Prostate gland (tissue), 2 donors: Measurements from ENCODE around the gene MYO1B.

Experiments used
- POLR2A ChIP-seq: fragments of 450-650 bp; IDR thresholded peaks from one replicate; pipeline ENCODE4 v1.6.1; 2016; ENCODE audit warnings: antibody characterized with exemption, mild to moderate bottlenecking
- POLR2AphosphoS5 ChIP-seq: sonication (generic); formaldehyde crosslinking; IDR thresholded peaks from one replicate; pipeline ENCODE4 v1.6.1; 2017; ENCODE audit warnings: antibody characterized with exemption
- TF ChIP-seq, protein P1 (sequence below), 4 experiments: fragments of 200-600 bp in 2 of 4; fragments of 450-650 bp in 2 of 4; sonication (generic) in 2 of 4; IDR thresholded peaks; 1 replicate in 3 of 4; 2 replicates in 1 of 4; pipeline ENCODE4 v1.5.1; 2016 to 2019; ENCODE audit warnings: antibody characterized with exemption in 4 of 4, mild to moderate bottlenecking in 2 of 4, moderate library complexity in 2 of 4

- TF ChIP-seq, protein P1, sequence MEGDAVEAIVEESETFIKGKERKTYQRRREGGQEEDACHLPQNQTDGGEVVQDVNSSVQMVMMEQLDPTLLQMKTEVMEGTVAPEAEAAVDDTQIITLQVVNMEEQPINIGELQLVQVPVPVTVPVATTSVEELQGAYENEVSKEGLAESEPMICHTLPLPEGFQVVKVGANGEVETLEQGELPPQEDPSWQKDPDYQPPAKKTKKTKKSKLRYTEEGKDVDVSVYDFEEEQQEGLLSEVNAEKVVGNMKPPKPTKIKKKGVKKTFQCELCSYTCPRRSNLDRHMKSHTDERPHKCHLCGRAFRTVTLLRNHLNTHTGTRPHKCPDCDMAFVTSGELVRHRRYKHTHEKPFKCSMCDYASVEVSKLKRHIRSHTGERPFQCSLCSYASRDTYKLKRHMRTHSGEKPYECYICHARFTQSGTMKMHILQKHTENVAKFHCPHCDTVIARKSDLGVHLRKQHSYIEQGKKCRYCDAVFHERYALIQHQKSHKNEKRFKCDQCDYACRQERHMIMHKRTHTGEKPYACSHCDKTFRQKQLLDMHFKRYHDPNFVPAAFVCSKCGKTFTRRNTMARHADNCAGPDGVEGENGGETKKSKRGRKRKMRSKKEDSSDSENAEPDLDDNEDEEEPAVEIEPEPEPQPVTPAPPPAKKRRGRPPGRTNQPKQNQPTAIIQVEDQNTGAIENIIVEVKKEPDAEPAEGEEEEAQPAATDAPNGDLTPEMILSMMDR (IDR thresholded peaks at IDR 0.05), result no peak
- TF ChIP-seq POLR2A (no peak), POLR2AphosphoS5 (no peak)
Measured at GRCh38 chr2:191244350-191244749, 854 bp upstream of the MYO1B start.
